Measurements from ENCODE around the gene TRIML1. TPM values are rescaled to one million over a fixed set of nuclear protein-coding genes. Genes with fewer than 3 reads are reported as not detected.

TRIML1 gene
- total RNA-seq, 2 experiments from 2014 or later, result not detected

Other genes starting within 250 kb of the TRIML1 start
- gene ZFP42, start 143.7 kb upstream of the TRIML1 start, total RNA-seq, result not detected
- not detected for gene TRIML2, start 29.8 kb upstream of the TRIML1 start, total RNA-seq